Globus pallidus (tissue), 1 donor: ENCODE data around the gene KAZN.

Source experiments
- DNase-seq: peaks from one replicate; pipeline ENCODE4 v3.0.0-alpha.2; 2015; ENCODE audit warnings: low spot score

The KAZN gene

DNA sequence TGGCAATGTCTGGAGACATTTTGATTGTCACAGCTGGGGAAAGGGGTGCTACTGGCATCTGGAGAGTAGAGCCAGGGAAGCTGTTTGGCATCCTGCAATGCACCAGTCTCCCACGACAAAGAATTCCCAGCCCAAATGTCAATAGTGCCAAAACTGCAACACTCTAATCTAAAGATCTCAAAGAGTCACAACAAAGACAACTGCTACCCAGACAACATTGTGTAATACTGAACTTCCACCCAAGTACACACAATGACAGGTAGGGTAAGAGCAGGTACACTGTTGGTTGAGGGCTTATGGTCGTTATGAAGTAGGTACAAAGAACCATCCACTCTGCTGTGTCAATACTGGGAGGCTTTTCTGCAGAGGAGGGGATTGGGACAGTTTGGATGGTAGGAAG, 546.8 kb downstream of the KAZN start:
- DNase-seq = no peak

- no peak for DNase-seq
Observed at GRCh38 chr1:15146142-15146680, 547.7 kb downstream of the KAZN start.

DNA sequence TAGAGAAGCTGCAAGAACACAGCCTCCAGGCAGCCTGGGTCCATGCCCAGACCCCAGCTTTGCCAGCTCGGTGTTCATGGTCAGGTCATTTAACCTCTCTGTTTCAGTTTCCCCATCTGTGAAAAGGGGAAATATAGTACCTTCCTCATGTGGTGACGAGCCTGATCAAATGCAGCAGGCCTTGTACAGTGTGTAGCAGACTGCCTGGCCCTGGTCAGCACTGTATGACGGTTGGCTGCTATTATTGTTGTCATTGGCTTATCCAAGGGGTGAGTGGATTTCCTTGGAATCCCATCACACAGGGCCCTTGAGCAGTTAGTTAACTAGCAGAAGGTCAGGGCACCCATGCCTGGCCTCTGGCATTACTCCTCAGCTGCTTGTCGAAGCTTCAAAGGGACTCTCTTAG, 548.5 kb downstream of the KAZN start:
- no peak for DNase-seq

GRCh38 chr1:15148004-15148403, 549.5 kb downstream of the KAZN start:
- no peak for DNase-seq

DNA sequence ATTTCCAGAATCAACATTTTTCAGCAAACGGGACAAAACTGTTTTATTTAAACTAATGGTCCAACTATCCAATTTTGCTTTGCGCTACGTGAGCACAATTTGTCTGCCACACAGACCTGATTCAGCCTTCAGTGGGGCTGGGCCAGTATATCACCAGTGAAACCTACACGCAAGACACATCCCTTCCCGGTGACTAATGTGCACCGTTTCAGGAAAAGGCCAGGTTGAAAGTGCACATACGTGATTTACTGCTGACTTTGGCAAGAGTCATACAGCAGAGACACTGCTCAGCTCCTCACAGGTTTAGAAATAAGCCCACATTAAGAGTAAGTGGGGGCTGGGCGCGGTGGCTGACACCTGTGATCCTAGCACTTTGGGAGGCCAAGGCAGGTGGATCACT, 550.0 kb downstream of the KAZN start:
- DNase-seq = no peak

- DNase-seq = no peak
Observed at GRCh38 chr1:15148941-15149340, 550.5 kb downstream of the KAZN start.

DNA sequence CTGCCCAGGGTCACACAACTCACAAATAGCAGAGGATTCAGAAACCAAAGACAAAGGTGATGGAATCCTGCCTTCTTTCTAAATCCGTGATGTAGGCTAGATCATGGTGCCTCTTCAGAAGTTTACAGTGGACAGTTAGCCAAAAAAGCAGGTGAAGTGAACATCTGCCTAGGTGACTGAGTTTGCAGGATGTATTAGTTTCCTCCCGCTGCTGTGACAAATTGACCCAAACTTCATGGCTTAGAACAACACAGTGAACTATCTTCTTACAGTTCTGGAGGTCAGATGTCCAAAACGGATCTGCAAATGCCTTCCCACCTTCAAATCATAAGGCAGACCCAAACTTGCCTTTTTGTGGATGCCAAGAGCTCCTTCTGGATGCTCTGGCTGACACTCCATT, 551.9 kb downstream of the KAZN start:
- DNase-seq = no peak

DNA sequence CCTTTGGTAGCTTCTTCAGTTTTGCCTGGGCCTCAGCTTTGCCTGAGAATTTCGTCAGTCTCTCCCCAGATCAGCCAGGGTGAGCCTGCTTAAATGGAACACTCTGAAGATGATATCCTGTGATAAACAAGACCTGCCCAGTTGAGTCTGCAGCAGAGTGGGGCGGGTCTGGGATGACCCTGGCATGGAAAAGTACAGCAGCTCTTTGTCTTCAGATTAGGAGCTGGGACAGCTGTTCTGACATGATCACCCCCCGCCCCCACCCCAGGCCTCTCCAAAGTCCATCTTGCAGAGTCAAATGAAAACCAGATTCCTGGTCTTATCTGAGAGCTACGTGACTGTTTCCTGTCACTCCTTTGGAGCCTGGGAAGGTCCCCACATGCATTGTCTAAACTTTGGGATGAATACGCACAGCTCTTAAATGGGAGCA, 552.9 kb downstream of the KAZN start:
- DNase-seq = no peak

- no peak for DNase-seq
Observed at GRCh38 chr1:15151871-15152270, 553.4 kb downstream of the KAZN start.

- DNase-seq = peak; percentile 67
Observed at GRCh38 chr1:15152318-15153183, 554.1 kb downstream of the KAZN start.

- DNase-seq = peak; percentile 22
Observed at GRCh38 chr1:15153184-15153841, 554.8 kb downstream of the KAZN start, which contains the start of gene TMEM51. Gene TMEM51, plus strand, starts transcription at chr1:15153747. Its CDS starts 61,341 bp downstream, at chr1:15215088.

DNA sequence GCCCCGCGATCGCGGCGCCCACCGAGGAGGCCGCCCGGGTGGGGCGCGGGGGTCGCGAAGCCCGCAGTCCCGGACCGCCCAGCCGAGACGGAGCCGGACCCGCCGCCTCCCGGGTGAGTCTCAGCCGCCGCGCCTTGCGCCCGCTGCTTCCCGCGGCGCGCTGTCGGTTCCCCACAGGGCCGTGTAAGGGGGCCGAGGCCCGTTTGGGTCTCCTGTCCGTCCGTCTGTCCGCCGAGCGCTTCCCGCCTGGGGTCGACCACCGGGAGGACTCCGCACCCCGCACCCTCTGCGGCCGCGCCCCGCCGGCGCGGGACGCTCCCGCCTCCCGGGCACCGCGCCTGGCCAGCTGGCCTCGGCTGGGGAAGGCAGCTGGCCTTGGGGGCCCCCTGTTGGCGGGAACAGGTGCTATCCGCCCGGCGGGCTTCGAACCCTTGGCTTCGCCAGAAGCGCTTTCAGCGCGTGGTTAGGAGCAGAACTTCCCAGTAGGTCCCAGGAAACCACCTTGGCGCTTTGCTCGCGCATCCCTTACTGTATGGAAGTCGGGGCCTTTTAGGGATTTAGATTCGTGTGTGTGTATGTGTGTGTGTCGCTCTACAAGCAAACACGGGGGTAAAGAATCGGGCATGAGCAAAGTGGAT, 555.5 kb downstream of the KAZN start:
- DNase-seq = peak; percentile 21

GRCh38 chr1:15154480-15155036, 556.1 kb downstream of the KAZN start:
- DNase-seq = no peak

DNA sequence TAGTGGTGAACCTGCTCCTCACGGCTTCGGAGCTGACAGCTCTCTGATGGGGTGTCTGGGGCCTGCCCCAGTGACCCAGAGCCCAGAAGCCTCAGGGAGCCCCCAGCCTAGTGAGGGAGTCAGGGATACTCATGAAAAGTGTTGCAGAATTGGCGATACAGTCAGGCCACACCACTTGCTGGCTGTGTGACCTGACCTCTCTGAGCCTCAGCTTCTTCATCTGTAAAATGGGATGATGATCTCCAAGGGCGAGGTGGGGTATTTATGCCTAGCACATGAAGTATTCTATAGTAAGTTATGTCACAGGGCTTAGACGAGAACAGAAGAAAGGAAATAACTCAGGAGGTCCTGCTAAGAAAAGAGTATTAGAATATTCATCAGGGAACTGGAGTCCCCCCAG, 556.7 kb downstream of the KAZN start:
- no peak for DNase-seq

- no peak for DNase-seq
Observed at GRCh38 chr1:15155888-15156741, 557.6 kb downstream of the KAZN start.

- no peak for DNase-seq
Observed at GRCh38 chr1:15156807-15157380, 558.4 kb downstream of the KAZN start.

GRCh38 chr1:15157524-15158399, 559.3 kb downstream of the KAZN start:
- DNase-seq = no peak

DNA sequence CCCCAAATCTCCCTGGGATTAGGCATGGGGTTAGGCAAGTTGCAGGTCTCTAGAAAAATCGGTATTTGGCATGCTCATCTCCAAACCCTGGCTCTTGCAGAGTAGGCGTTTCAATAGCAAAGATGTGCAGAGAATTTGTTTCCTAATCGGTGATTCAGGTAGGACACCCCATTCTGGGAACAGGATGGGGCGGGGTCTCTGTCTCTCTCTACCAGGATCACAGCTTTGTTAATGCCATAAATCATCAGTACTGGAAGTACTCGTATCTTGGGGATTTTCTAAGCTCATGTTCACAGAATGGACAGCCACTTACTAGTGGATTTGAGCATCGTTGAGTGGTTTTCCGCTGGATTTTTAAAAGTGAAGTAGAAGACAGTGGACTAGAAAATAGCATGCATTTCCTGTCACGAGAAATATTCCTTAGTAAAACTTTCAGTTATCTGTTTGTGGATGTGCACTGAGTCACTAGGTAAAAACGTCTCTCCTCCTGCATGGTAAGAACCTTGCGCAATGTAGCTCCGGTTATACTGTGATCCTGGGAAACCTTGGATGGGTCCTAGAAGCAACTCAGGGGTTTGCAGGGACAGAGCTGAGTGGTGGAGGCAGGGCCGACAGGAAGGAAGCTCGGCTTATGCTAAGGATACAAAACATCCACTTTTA, 560.2 kb downstream of the KAZN start:
- DNase-seq = no peak

DNA sequence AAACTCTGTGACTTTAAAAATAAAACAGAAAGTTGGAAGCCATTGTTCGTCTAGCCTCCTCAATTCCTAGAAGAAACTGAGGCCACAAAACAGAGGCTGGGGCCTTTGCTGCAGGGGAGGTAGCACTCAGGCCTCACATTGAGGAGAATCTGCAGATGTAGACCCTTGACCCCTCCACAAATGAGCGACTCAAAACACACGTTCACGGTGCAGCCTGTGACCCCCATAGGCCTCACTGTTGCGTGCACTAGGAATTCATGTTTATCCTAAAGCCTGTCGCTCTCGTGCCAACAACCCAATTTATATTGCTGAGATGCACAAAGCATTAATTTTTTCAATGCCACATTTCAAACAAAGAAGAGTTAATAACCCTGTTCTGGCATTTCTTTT, 560.7 kb downstream of the KAZN start:
- no peak for DNase-seq
